VCaP (cell line): ENCODE results near the gene EPB41L4B.
A peak's percentile ranks its signal among the peaks of the same experiment; 100 is the strongest.

Source experiments
- H3K27ac ChIP-seq: fragments of 450-650 bp; 2 replicates; pipeline ENCODE4 v1.5.1; 2017
- TF ChIP-seq, protein P1 (sequence below): fragments of 450-650 bp; conservative IDR thresholded peaks from 2 replicates; pipeline ENCODE4 v1.5.1; 2017; ENCODE audit warnings: mild to moderate bottlenecking, moderate library complexity

Gene EPB41L4B

DNA sequence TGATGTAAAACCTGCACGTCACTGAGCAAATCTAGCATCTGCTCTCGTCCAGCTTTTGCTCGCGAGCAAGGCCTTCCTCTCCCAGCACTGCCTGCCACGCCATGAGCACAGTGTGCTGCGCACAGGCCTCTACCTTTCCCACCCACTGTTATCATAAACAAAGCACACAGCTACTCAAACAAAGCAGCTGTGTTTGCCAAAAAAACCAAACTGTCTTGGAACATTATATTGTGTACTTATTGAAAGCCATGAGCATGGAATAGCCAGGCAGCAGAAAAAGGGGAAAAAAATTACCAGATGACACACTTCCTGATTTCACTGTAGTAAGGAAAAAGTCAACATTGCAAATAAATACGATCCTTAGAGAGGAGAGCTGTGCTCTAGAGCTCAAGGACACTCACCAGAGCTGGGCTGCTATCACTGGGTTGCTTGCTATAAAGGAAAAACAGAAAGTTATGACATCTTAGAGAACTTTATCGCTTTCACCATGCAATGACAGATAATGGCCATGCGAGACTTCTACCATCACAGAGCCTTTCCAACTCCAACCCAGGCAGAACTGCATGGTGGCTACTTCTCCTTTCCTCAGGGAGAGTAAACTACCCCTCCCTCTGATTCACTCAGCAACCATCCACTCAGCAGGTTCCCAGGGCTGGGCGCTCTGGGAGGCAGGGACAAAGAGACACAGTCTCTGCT lies 69.6 kb downstream of the EPB41L4B start:
- TF ChIP-seq, protein P1, sequence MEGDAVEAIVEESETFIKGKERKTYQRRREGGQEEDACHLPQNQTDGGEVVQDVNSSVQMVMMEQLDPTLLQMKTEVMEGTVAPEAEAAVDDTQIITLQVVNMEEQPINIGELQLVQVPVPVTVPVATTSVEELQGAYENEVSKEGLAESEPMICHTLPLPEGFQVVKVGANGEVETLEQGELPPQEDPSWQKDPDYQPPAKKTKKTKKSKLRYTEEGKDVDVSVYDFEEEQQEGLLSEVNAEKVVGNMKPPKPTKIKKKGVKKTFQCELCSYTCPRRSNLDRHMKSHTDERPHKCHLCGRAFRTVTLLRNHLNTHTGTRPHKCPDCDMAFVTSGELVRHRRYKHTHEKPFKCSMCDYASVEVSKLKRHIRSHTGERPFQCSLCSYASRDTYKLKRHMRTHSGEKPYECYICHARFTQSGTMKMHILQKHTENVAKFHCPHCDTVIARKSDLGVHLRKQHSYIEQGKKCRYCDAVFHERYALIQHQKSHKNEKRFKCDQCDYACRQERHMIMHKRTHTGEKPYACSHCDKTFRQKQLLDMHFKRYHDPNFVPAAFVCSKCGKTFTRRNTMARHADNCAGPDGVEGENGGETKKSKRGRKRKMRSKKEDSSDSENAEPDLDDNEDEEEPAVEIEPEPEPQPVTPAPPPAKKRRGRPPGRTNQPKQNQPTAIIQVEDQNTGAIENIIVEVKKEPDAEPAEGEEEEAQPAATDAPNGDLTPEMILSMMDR: no peak

DNA sequence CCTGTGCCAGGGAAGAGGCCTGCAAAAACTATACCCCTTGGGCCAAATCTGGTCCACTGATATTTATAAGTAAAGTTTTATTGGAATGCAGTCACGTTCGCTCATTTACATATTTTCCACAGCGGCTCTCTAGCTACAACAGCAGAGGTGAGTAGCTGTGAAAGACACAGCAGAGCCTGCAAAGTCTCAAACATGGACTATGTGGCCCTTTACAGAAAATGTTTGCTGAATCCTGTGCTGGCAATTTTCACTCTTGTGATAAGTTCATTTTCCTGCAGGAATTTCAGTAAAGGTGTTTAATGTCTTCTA lies 70.1 kb downstream of the EPB41L4B start:
- TF ChIP-seq, protein P1: no peak
- H3K27ac ChIP-seq: peak overlapping the region; percentile 98

More for the DNA sequence above, 69.6 kb downstream of the EPB41L4B start:
- H3K27ac ChIP-seq: peak overlapping the region; percentile 98

DNA sequence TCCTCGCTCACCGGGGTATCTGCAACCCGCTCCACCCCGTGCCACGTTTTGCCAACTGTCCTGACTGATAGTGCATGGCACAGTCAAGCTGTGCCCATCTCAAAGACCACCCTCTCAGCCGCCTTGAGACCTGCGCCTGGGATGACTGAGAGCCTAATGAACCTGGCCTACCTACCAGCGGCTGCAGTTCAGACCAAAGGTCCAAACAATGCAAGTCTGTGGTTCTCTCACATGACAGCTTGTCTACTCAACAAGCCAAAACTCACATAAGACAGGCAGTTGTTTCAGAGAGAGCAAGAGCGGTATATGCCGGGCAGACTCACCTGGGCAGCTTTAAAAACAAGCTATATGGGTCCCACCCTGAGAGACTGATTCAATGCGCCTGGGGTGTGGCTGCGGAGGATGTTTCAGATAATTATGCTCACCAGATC lies 70.5 kb downstream of the EPB41L4B start:
- TF ChIP-seq, protein P1: no peak
- H3K27ac ChIP-seq: peak overlapping the region; percentile 98

DNA sequence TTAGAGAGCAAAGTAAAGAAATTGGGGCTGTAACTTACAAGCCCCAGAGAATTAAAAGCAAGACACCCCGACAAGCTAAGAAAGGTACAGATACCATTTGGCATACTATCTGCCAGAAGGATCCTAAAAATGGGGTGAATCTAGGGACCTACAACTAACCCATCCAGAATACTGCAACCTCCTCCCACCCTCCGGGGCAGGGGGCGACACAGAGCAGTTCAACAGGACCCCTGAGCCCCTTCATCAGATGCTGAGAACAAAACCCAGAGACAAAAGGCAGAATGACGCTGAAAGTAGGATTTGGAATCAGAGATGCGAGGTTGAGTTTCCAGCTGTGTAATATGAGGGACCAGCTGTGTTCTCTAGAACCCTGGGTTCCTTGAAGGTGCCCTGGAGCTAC lies 71.2 kb downstream of the EPB41L4B start:
- H3K27ac ChIP-seq: peak overlapping the region; percentile 98
- TF ChIP-seq, protein P1: no peak

DNA sequence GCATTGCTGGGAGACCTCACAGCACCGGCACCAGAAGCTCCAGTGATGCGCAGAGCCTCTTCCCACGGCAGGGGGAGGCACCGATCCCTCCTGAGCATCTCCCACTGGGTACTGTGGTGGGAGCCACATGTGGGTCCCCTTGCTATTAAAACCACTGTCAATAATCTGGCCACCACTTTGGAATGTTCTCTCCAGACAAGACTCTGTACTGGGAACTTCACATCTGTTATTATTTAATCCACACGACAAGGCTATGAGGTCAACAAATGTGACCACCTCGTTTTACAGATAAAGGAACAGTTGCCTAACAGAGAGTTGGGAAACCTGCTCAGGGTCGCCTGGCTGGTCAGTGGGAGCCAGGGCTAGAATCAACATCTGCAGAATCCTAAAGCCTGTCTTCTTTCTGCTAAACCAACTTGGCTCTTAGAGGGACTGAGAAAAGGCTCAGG lies 72.7 kb downstream of the EPB41L4B start:
- TF ChIP-seq, protein P1: no peak
- peak overlapping the region; percentile 98; the same call in 1 of the 2 replicates for H3K27ac ChIP-seq

DNA sequence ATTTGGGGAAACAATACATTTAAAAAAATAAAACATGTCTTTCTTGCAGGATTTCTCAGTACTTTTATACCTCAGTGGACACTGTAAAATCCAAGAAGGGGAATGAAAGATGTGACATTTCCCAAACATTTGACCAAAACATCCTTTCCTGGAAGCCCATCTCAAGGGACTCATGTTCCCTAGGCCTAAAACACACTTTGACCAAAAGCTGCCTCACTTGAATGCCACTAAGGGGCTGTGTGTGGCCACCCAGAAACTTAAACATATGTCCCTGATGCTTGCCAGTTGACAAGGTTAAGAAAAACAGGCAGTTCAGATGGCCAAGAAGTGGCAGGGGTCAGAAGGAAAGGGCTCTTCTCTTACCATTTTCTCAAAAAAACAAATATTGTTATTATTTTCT lies 73.6 kb downstream of the EPB41L4B start:
- H3K27ac ChIP-seq: no peak overlapping the region
- TF ChIP-seq, protein P1: no peak

DNA sequence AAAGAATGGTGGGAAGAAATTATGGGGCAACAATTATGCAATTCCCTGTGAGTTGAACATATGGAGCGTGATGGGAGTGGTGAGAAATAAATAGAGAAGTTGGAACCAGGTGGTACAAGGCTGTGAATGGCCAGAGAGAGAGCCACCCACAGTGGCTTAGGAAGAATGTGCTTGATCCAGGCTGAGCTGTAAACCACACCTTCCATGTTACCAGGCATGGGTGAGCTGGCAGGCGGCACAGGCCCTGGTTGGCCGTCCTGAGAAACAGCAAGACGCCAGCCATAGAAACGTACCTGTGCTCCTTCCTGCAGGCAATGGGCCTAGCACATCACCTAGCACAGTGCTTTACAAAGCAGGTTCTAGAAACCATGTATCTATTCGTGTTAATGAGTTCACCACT lies 74.3 kb downstream of the EPB41L4B start:
- TF ChIP-seq, protein P1: no peak
- H3K27ac ChIP-seq: no peak overlapping the region
